ENCODE results near the gene STUM. TPM values are rescaled to one million over a fixed set of nuclear protein-coding genes. Genes with fewer than 3 reads are reported as not detected.

The STUM gene
- total and polyA plus RNA-seq, 2 of the 8 experiments (the other 6 are each of a cell fraction or from before 2014, with no cell fraction given), result 0.76 to 1.2 TPM

- 0 out of 2 replicates have a peak overlapping the region, but pooled peaks have one; percentile 20 for H2AK5ac ChIP-seq (ENCODE audit: low read depth, low read length)
- H2BK12ac ChIP-seq (ENCODE audit: low read depth, low read length), result no peak overlapping the region; the same call in 1 of the 2 replicates
- TF ChIP-seq ATF3 (IDR thresholded peaks at IDR 0.05; ENCODE audit: insufficient read depth, low read depth, low read length), result no peak
- 86% methylated on average over 8 of the region's 8 CpGs; no CpG with 5 or more reads in 1 of the 2 experiments for WGBS, 2 experiments (ENCODE audit: extremely low coverage in 1 of 2, insufficient coverage in 1 of 2, insufficient read length in 1 of 2, insufficient replicate concordance in 2 of 2, low coverage in 1 of 2, low lambda C conversion rate in 2 of 2, missing lambda C conversion rate in 1 of 2)
- no peak overlapping the region for H3K56ac ChIP-seq (replicated peaks; ENCODE audit: insufficient read length, low read depth, low read length)
- no peak overlapping the region; a peak in 1 of 4 replicates for H3K4me2 ChIP-seq (ENCODE audit: insufficient read depth in 1 of 2, low read depth in 2 of 2, low read length in 2 of 2)
- H3K79me1 ChIP-seq (ENCODE audit: low read depth, low read length), result no peaks in the 10 kb centered on the region
- H3K23ac ChIP-seq (ENCODE audit: insufficient read length), result peak overlapping the region; percentile 89
- H4K91ac ChIP-seq (replicated peaks; ENCODE audit: insufficient read length, low read length), result peak overlapping the region; percentile 25
- H3K36me3 ChIP-seq (ENCODE audit: control insufficient read depth in 2 of 4, insufficient read depth in 4 of 4, low read length in 3 of 4), result no peaks in the 10 kb centered on the region
- peaks cover 0 to 4% of the 10 kb centered on the region in 2 experiments for H4K20me1 ChIP-seq (replicated peaks in 1 of 2; ENCODE audit: control insufficient read depth in 1 of 2, insufficient read depth in 2 of 2, low read length in 2 of 2)
- H4K5ac ChIP-seq (ENCODE audit: insufficient read length, low read depth, low read length), result no peak overlapping the region
- no peak overlapping the region for H3K4me3 ChIP-seq (ENCODE audit: extremely low read depth in 1 of 4, insufficient read depth in 2 of 4, low read depth in 3 of 4, low read length in 4 of 4)
- ChIA-PET CTCF (ENCODE audit: partially characterized antibody) (interaction anchor here (0.5 to 6.1 kb wide), 20 partner anchors 10 to 208 kb away, joined by 3 to 27 read pairs (median 4); no protein-coding TSS in a partner anchor), POLR2A (ENCODE audit: partially characterized antibody) (no interaction called here)
- H4K8ac ChIP-seq (ENCODE audit: extremely low read depth, insufficient read depth, low read length), result no peak overlapping the region
- H3K23me2 ChIP-seq (ENCODE audit: low read depth, low read length), result no peaks in the 10 kb centered on the region
- H3K18ac ChIP-seq (ENCODE audit: extremely low read depth, low read length), result no peak overlapping the region
- H2BK15ac ChIP-seq (ENCODE audit: low read length), result no peak overlapping the region; the same call in 1 of the 2 replicates
- no peaks in the 10 kb centered on the region for H3K9me3 ChIP-seq (ENCODE audit: insufficient read depth in 2 of 2, low read depth in 1 of 2, low read length in 1 of 2)
- H3K27ac ChIP-seq (ENCODE audit: low read depth, low read length), result no peak overlapping the region
- DNase-seq (ENCODE audit: low read depth in 1 of 2, low spot score in 2 of 2) (no peak), FAIRE-seq (peak; percentile 24)
- H3K79me2 ChIP-seq (ENCODE audit: control insufficient read depth in 1 of 2, insufficient read depth in 2 of 2, low read length in 2 of 2), result no peaks in the 10 kb centered on the region
- peak overlapping the region; percentile 15 for H2BK5ac ChIP-seq (ENCODE audit: low read depth, low read length)
- H2BK20ac ChIP-seq (ENCODE audit: low read length), result no peak overlapping the region
- peak overlapping the region in 1 of 4 experiments; percentile 54; a peak in 1 of 7 replicates for H3K9ac ChIP-seq (replicated peaks in 1 of 4; ENCODE audit: extremely low read depth in 1 of 4, low read depth in 3 of 4, low read length in 3 of 4)
- peaks cover 0 to 12% (median 8%) of the 10 kb centered on the region in 4 experiments; a peak in 6 of 7 replicates for H3K4me1 ChIP-seq (replicated peaks in 1 of 4; ENCODE audit: control insufficient read depth in 3 of 4, insufficient read depth in 4 of 4, low read length in 3 of 4)
- no peak overlapping the region for H2AFZ ChIP-seq (ENCODE audit: low read length)
- H3K14ac ChIP-seq (ENCODE audit: insufficient read length), result no peak overlapping the region
- no peak overlapping the region for H2BK120ac ChIP-seq (replicated peaks; ENCODE audit: low read depth, low read length)
- H3K4ac ChIP-seq (replicated peaks; ENCODE audit: insufficient read length, low read depth, low read length), result no peak overlapping the region
- H3K27me3 ChIP-seq (replicated peaks in 1 of 4; ENCODE audit: control insufficient read depth in 3 of 4, extremely low read depth in 1 of 4, insufficient read depth in 3 of 4, low read length in 3 of 4), result no peaks in the 10 kb centered on the region; a peak in 1 of 7 replicates
Observed at GRCh38 chr1:226649244-226649643, 100.7 kb downstream of the STUM start.

All from H1 (cell line).